Measurements from ENCODE around the gene ITGB8.

DNA sequence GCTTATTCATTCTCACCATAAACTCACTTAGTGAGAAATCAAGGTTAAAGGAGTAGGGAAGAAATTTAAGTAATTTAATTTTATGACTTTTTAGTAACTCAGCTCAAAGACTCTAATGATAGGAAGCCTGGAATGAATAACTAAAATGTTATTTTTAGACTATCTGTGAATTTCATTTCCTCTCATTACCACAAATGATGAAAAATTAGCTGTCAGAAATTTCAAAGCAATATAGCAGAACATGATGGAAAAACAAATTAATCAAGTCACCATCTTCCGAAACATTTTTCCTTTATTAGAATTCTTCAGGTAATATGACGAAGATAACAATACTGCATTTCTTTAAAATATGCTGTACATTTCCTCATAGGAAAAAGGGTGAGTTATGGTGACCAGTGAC lies 2.7 kb upstream of the ITGB8 start:
- TF ChIP-seq POLR2AphosphoS5 (IDR thresholded peaks at IDR 0.05) = no peak
- TF ChIP-seq RAD21 (conservative IDR thresholded peaks at IDR 0.05) = no peak
